ENCODE data around the gene COL6A2.

COL6A2 gene

DNA sequence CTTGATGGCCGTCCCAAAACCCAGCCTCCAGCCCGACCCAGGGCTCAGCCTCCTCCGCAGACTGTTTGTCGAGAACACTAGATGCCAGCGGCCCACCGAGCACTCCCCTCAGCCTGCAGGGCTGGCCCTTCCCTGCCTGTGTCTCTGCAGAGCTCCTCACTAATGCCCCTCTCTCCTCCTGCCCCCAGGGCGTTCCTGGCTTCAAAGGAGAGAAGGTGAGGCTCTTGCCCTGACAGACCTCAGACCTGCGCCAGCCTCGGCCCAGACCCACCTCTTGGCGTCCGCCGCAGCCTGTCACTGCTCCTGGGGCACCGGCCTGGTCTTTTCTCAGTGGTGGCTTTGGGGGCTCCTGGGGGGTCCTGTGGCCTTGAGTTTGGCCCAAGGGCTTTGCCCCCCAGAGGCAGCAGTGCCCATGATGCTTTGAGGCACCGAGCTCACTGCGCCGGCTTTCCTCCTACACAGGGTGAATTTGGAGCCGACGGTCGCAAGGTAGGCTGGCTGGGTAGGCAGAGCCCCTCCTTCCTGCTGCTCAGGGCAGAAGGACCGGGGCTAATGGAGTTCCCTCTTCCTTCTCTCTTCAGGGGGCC lies 18.4 kb downstream of the COL6A2 start:
- no peak for DNase-seq

DNA sequence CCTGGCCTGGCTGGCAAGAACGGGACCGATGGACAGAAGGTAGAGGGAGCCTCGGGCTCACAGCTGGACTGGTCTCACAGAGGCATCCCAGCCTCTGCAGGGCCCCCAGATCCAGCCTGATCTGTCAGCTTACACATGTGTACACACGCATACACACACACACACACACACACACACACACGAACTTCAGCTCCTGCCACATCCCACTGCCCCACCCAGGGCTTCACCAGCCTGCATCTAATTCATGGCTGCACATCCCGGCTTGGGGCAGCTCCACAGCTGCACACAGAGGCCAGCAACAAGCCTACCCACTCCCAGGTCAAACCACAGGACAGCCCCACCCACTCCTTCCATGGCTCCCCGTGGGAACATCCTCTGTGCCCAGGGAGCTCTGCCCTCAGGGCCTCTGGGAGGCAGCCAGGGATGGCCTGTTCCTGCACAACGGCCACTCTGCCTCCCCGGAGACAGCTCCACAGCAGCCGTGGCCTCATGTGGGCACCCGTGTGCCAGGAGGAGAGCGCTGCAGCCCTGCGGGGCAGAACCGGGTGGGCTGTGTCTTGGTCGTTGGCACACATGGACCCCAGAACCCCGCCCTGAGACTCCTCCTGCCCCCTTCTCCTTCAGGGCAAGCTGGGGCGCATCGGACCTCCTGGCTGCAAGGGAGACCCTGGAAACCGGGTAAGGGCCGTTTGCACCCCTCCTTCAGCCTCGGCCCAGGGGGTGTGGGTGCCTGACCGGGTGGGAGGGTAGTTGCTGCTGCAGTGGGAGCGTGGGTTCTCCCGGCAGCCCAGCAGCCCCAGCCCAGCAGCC lies 19.1 kb downstream of the COL6A2 start:
- no peak for DNase-seq

DNA sequence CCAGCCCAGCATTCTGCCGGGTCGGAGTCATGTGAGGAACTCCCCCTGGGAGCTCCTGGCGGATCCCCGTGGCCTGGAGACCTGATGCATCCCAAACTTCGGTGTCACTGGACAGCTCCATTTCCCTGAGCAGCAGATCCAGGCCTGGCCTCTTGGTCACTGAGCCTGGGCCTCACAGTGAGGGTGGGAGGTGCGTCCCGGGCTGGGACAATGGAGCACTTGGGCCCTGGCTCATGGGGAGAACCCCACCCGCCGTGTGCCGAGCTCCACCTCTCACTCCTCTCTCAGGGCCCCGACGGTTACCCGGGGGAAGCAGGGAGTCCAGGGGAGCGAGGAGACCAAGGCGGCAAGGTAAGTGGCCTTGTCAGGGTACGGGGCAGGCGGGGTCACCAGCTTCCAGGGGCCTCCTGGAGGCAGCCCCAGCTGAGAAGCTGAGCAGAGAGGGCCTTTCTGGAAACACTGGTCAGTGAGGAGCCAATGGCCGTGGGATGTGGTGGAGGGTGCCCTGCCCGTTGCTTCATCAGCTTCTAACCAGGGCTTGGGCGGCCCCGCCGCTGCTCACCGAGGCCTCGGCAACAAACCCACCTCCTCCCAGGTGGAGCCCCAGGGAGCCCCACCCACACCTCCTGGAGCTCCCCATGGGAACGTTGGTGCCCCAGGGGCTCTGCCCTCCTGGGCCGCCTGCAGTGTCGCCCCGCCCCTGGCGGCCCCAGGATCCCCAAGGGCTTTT lies 19.8 kb downstream of the COL6A2 start:
- no peak for DNase-seq

DNA sequence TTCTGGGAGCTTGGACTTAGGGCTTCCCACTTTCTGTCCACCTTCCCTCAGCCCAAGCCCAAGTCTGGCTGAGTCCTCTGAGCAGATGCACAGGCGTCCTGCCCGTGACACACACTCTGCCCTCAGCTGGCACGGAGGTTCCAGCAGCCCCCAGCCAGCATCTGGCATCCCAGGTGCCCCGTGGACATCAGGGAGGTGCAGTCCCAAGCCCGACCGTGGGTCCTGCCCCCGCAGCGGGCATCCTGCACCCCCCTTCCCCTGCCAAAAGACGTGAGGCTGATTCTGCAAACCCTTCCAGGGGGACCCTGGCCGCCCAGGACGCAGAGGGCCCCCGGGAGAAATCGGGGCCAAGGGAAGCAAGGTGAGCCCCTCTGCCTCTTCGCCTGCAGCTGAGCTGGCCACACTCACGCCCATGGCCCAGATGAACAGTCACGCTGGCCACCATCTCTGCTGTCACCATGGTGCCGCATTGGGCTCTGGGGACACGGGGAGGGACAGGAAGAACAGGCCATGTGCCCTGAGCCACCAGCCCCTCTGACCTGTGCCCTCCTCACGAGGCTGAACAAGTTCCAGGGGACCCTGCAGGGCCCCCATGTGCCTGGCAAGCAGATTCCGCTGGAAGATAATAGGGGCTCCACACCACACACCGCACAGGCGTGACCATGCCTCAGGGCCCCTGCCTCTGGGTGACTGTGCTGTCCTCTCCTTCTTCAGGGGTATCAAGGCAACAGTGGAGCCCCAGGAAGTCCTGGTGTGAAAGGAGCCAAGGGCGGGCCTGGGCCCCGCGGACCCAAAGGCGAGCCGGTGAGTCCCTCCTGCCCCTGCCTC lies 20.6 kb downstream of the COL6A2 start:
- DNase-seq: no peak

DNA sequence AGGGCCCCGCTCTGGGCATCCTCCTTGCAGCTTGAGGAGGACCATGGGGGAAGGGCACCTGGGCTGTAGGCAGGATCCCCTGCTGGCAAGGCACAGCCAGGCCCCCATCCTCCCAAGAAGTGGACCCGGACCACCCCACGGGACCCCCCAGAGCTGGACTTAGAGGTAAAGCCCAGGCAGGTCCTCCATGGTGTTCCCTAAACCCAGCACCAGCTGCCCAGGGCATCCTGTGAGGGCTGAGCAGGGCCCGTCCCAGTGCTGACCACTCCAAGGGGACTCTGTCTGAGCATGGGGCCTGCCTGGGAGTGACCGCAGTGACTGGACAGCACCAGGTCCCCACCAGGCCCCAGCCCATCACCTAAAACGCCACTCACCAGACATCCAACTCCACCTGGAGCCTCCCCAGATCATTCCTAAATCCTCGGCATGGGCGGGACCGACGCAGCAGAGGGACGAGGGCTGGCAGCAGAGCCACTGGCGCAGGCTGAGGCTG lies 21.3 kb downstream of the COL6A2 start:
- DNase-seq: no peak

DNA sequence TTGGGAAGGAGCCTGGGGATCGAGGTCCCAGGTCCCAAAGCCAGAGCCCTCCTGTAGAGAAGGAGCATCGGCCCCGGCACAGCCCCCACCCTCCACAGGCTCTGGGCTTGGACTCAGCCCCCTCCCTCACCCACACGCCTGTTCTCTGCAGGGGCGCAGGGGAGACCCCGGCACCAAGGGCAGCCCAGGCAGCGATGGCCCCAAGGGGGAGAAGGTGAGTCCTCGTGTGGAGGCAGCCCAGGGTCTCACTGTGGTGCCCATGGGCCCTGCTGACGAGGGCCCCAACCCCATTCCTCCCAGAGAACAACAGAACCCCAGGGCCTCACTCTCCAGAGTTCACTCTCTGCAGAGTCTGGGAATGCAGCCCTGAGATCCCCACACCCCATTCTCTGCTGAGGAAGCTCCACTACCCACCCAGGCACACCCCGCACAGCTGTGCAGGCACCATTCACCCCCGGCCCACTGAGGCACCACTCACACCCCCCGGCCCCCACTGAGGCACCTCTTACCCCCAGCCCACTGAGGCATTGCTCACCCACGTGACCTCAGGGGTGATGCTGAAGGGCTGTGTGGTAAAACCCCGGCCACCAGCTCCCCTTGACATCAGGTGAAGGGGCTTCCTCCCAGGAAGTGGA lies 21.8 kb downstream of the COL6A2 start:
- DNase-seq: no peak

DNA sequence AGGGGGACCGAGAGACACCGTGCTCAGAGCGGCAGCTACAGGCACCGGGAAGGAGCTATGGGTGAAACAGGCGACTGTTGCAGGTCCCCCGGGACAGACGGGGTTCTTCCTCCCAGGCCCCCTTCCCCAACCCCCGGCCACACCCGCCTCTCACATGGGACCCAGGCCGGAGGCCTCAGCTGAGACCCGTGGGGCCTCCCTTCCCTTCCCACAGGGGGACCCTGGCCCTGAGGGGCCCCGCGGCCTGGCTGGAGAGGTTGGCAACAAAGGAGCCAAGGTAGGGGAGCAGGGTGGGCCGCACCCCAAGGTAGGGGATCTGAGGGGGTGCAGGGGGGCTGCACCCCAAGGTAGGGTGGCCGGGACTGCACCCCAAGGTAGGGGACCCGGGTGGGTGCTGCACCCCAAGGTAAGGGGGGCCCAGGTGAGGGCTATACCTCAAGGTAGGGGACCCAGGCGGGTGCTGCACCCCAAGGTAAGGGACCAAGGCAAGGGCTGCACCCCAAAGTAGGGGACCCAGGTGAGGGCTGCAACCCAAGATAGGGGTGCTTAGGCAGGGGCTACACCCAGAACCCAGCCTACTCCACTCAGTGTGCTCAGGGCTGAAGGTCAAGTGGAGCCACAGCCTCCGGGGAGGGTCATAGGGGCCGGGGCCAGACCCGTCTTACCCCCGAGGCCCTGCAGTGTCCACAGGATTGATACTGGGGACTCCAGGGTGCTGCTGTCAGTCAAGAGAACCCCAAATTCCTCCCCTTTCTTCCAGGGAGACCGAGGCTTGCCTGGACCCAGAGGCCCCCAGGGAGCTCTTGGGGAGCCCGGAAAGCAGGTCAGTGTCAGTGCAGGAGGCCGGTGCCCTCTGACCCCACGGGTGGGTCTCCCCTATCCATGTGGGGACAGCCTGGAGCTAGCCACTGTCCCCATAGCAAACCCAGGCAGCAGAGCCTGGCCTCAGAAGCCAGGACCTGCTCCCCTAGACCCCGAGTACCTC lies 22.7 kb downstream of the COL6A2 start:
- DNase-seq: no peak

DNA sequence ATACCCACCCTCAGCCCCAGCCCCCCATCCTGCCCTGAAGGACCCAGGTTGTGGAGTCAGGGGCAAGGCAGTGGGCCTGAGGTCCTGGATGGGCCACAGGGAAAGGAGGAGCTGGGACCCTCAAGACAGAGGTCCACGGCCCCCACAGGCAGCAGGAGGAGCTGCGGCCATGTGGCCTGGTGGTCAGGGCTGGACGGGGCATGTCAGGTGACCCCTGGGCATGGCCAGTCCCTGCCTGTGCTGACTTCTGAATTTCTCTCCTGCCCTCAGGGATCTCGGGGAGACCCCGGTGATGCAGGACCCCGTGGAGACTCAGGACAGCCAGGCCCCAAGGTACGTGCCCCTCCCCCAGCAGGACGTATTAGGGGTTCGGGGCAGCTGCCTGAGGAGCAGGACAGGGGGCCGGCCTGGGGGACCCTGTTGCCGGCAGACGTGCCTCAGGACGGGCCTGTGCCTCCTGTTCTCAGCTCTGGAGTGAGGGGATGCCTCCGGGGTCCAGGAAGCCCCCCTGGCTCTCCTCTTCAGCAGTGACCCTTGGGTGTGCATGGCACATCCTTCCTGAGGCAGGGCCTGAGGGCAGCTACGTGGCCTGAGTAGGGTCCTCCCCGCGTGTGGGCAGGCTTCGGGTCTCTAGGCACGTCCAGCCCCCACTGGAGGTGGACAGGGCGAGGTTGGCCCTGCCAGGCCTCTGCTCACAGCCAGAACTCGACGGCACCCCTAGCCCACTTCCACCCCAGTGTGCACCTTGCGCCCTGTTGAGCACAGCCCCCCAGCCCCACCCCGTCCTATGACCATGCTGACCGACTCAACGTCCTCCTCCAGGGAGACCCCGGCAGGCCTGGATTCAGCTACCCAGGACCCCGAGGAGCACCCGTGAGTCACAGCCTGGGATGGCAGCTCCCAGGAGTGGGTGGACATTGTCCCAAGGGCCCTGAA lies 23.6 kb downstream of the COL6A2 start:
- DNase-seq: no peak

DNA sequence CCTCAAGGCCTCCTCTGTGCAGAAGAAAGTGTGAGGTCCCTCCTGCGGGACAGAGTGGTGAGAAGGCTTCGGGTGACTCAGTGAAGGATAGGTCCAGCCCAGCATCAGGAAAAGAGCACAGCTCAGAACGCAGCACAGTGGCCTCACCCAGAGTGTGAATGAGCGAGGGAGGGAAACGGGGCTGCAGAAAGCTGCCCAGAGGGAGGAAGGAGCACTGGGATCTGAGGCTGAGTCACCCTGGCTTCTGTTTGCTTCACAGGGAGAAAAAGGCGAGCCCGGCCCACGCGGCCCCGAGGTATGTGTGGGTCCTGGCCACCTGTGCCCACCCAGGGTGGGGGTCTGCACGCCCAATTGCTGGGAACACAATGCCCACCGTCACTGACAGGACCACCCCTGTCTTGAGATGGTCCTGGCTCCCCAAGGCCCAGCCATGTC lies 24.3 kb downstream of the COL6A2 start:
- no peak for DNase-seq

DNA sequence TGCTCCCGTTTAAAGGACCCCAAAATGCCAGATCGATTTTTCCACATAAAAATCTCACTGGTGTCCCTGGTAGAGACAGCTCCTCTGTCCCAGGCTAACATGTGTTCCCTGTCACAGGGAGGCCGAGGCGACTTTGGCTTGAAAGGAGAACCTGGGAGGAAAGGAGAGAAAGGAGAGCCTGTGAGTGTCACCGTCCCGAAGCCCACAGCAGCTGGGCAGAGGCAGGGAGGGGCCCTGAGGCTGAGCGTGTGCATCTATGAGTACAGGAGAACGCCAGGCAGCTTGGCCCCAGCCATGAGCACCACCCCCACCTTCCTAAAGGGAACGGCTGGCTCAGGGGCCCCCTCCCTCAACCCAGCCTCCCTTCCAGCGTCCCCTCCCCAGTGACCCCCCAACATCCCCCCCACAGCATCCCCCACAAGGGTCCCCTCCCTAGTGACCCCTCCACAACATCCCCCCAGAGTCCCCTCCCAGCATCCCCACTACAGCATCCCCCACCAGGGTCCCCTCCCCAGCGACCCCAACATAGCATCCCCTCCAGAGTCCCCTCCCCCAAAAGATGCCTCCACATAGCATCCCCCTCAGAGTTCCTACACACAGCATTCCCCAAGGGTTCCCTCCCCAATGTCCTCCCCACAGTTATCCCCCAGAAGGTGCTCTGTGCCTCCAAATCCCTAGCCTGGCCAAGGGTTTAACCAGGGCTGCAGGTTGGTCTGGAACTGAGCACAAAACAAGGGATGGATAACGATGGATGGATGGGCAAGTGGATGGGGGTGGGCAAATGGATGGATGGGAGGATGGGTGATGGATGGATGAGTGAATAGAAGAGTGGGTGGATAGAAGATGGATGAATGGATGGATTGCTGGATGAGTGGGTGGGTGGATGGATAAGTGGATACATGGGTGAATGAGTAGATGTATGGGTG lies 25.1 kb downstream of the COL6A2 start:
- no peak for DNase-seq

DNA sequence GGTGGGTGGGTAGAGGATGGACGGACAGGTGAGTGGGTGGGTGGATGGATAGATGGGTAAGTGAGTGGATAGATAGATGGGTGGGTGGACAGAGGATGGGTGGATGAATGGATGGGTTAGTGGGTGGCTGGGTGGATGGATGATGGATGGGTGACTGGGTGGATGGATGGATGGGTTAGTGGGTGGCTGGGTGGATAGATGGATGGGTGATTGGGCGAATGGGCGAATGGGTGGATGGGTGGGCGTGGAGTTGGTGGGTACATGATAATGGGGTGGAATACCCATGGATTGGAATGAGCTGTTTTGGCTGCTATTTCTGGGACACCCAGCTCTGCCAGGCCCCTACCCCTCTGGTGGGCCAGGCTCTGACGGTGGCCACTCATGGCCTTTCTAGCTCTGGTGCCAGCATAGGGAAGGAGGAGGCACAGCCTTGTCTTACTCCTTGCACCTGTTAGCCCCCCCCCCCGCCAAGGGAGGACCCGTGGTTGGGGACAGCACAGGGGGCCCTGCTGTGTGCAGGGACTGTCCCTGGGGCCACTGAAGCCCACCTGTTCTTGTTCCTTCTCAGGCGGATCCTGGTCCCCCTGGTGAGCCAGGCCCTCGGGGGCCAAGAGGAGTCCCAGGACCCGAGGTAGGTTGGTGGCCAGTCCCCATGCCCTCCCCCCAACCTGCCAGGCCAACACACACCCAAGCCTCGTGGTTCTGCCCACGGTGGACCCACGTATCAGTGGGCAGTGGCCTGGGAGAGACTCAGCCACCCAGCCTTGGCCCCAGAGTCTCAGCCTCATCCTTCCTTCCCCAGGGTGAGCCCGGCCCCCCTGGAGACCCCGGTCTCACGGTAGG lies 26.4 kb downstream of the COL6A2 start:
- no peak for DNase-seq

DNA sequence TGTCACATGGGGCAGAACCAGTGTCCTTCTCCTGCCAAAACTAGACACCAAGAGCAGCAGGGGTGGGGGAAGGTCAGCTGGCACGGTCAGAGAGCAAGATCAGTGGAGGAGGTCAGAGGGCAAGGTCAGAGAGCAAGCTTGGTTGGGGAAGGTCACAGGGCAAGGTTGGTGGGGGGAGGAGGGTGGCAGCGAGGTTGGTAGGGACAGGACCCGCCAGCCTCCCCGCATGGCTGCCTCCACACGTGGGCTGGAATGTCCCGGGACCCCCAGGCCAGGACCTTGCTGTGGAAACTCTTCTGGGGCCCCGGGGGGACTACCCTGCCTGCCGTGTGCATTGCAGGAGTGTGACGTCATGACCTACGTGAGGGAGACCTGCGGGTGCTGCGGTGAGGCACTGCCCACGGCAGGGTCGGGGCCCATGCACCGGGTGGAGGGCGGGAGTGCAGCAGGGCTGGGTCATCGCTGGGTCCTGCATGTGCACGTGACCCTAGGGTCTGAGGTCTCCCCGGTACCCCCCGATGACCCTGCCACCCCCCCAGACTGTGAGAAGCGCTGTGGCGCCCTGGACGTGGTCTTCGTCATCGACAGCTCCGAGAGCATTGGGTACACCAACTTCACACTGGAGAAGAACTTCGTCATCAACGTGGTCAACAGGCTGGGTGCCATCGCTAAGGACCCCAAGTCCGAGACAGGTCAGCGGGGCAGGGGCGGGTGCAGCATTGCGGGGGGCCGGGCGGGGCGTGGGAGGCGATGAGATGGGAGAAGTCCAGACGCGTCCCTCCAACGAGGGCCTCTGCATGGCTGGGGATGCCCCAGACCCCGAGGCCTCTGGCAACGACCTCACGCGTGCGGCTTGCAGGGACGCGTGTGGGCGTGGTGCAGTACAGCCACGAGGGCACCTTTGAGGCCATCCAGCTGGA lies 27.3 kb downstream of the COL6A2 start:
- no peak for DNase-seq

DNA sequence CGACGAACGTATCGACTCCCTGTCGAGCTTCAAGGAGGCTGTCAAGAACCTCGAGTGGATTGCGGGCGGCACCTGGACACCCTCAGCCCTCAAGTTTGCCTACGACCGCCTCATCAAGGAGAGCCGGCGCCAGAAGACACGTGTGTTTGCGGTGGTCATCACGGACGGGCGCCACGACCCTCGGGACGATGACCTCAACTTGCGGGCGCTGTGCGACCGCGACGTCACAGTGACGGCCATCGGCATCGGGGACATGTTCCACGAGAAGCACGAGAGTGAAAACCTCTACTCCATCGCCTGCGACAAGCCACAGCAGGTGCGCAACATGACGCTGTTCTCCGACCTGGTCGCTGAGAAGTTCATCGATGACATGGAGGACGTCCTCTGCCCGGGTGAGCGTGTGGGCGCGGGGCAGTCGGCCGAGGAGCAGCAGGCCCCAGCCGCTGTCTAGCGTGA lies 28.0 kb downstream of the COL6A2 start:
- no peak for DNase-seq

DNA sequence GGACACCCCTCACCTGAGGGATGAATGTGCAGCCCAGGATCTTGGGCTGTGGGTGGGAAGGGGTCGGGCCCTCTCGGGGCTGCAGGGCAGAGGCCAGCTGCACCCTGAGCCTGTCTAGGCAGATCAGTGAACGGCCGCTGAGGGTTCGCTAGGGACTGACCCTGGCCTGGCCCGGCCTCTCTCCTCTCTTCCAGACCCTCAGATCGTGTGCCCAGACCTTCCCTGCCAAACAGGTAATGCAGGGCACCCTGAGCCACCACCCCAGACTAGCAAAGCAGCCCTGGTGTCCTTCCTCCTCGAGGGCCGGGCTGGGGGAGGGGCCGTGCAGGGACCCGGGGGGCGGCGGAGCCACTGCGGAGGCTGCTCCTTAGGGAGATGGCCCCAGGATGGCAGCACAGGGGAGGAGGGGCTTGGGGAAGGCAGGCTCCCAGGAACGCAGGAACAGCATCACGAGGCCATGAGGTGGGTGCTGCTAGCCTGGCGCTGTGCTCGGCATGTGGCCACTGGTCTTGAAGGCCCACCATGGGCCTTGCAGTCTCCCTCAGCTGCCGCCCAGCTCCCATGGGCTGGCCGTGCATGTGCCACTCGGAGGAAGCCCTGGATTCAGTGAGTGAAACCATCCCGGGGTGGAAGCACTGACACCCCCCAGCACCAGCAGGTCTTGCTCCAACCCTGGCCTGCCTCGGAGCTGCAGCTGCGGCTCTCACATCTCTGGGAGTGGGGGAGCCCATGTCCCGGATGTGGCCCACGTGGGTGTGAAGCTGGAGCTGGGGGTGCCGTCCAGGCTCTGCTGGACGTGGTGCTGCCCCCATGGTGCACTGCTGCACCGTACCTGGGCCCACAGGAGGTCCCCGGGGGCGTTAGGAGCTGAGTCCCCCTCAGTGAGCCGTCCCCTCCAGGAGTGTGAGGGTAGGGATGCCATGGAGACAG lies 28.7 kb downstream of the COL6A2 start:
- no peak for DNase-seq

Measured in eye (tissue), 1 donor.